Gastrocnemius medialis (tissue), 4 donors: Measurements from ENCODE around the gene LDLRAD4.

Experiments
- POLR2A ChIP-seq, 2 donors: fragments of 450-650 bp; IDR thresholded peaks; one replicate each; pipeline ENCODE4 v1.6.1; 2017; ENCODE audit warnings: antibody characterized with exemption in 2 of 2, mild to moderate bottlenecking in 2 of 2, moderate library complexity in 2 of 2
- TF ChIP-seq, protein P1 (sequence below), 5 experiments: fragments of 450-650 bp in 3 of 5; fragments of 200-600 bp in 2 of 5; sonication (generic) in 2 of 5; IDR thresholded peaks in 4 of 5; conservative IDR thresholded peaks in 1 of 5; 1 replicate in 4 of 5; 2 replicates in 1 of 5; pipeline ENCODE4 v1.5.1; 2016 to 2019; ENCODE audit warnings: antibody characterized with exemption in 5 of 5, mild to moderate bottlenecking in 3 of 5, moderate library complexity in 3 of 5

DNA sequence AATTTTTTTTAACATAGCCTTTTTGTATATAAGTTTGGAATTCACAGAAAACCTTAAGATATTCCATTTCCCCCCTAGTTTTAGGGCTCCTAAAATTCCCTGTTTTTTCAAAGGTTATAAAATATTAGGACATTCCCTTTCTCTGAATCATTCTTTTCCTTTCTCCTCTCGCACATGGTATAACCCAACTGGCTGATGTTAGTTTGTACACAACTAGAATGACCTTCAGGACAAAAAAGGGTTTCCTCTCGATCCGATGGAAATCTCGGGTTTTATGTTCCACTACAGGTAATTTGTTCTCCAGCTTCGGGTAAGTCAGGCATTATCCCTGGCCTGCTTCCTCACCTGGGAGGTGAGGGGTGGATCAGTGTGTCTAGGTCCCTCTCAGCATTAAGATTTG lies 215.1 kb downstream of the LDLRAD4 start:
- TF ChIP-seq, protein P1, sequence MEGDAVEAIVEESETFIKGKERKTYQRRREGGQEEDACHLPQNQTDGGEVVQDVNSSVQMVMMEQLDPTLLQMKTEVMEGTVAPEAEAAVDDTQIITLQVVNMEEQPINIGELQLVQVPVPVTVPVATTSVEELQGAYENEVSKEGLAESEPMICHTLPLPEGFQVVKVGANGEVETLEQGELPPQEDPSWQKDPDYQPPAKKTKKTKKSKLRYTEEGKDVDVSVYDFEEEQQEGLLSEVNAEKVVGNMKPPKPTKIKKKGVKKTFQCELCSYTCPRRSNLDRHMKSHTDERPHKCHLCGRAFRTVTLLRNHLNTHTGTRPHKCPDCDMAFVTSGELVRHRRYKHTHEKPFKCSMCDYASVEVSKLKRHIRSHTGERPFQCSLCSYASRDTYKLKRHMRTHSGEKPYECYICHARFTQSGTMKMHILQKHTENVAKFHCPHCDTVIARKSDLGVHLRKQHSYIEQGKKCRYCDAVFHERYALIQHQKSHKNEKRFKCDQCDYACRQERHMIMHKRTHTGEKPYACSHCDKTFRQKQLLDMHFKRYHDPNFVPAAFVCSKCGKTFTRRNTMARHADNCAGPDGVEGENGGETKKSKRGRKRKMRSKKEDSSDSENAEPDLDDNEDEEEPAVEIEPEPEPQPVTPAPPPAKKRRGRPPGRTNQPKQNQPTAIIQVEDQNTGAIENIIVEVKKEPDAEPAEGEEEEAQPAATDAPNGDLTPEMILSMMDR (IDR thresholded peaks at IDR 0.05 in 4 of 5, conservative IDR thresholded peaks at IDR 0.05 in 1 of 5): no peak
- TF ChIP-seq POLR2A (IDR thresholded peaks at IDR 0.05): no peak
